ENCODE results near the gene WDR90.

WDR90 gene

DNA sequence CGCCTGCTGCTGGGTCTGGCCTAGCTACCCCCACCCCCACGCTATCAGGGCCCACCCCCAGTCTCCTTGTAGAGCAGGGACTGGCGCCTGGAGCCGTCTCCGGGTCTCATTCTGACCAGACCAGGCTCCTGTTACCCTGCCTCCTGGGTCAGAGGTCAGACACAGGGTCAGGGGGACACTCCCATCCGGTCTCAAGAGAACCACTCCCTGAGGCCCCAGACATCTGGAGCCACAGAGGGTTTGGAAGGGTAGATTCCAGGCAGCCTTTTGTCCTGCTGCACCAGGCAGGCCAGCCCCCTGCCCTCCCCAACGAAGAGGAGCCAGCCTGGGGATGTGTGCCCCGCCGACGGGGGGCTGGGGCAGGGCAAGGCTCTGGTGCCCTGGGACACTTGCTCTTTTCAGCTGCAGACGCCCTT is 19.3 kb upstream of the WDR90 start:
- CTCF ChIA-PET: no interaction called here

DNA sequence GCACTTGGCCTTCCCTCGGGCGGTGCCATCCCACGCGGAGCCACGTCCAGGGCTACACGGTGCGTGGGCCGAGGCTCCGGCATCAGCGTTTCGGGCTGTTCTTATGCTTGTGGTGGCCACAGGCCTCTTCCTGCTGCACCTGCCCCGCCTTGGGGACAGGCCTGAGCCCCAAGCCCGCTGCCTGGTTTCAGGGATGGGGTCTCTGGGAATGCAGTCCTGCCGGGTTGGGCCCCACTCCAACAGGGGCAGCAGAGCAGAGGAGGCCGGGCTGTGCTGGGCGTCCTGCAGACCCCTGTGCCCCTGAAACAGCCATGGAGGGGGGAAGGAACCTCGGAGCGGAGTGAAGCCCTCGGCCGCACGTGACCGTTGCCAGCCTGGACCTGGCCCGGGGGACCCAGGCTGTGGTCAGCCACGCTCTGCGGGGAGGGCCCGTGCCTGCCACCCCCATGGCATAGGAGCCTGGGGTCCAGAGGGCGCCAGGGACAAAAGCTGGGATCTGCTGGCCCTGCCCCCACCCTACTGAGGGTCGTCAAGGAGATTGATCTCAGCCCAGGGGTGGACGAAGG is 18.8 kb upstream of the WDR90 start:
- ChIA-PET CTCF (no interaction called here), POLR2A (no interaction called here)
- no peak for DNase-seq (ENCODE audit: extremely low spot score)
- TF ChIP-seq, protein P1, sequence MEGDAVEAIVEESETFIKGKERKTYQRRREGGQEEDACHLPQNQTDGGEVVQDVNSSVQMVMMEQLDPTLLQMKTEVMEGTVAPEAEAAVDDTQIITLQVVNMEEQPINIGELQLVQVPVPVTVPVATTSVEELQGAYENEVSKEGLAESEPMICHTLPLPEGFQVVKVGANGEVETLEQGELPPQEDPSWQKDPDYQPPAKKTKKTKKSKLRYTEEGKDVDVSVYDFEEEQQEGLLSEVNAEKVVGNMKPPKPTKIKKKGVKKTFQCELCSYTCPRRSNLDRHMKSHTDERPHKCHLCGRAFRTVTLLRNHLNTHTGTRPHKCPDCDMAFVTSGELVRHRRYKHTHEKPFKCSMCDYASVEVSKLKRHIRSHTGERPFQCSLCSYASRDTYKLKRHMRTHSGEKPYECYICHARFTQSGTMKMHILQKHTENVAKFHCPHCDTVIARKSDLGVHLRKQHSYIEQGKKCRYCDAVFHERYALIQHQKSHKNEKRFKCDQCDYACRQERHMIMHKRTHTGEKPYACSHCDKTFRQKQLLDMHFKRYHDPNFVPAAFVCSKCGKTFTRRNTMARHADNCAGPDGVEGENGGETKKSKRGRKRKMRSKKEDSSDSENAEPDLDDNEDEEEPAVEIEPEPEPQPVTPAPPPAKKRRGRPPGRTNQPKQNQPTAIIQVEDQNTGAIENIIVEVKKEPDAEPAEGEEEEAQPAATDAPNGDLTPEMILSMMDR (IDR thresholded peaks at IDR 0.05; ENCODE audit: control extremely low read depth, extremely low read depth, low read depth, missing control alignments): no peak

More for the DNA sequence above, 19.3 kb upstream of the WDR90 start:
- TF ChIP-seq, protein P1 (IDR thresholded peaks at IDR 0.05; ENCODE audit: control extremely low read depth, extremely low read depth, low read depth, missing control alignments): no peak
- POLR2A ChIA-PET: no interaction called here
- DNase-seq (ENCODE audit: extremely low spot score): no peak

DNA sequence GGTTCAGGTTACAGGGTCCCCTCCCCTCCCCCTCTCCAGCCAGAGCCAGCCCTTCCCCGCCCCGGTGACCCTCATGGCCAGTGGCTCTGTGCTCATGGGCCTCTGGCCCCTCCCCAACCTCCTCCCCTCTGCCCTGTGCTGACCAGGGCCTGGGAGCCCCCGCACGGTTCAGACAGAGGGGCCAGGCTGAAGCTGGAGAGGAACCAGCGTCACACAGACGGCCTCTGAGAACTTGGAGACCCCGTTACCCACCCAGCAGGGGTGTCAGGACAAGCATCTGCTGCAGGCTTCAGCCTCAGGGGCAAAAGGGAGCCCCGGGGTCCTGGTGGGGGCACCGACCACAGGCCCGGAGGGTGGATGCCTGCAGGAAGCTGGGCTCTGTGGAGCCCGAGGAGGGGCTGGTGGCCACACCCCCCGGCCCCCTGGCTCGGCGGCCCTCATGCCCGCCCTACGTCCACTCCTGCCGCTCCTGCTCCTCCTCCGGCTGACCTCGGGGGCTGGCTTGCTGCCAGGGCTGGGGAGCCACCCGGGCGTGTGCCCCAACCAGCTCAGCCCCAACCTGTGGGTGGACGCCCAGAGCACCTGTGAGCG is 18.3 kb upstream of the WDR90 start, which contains the start of gene WFIKKN1:
Gene WFIKKN1, plus strand, starts transcription at position 171 of the 591 bp plus-strand sequence. Its CDS starts 269 bp downstream, at position 440.
- ChIA-PET POLR2A (no interaction called here), CTCF (no interaction called here)
- TF ChIP-seq, protein P1 (IDR thresholded peaks at IDR 0.05; ENCODE audit: control extremely low read depth, extremely low read depth, low read depth, missing control alignments): no peak
- DNase-seq (ENCODE audit: extremely low spot score): no peak

DNA sequence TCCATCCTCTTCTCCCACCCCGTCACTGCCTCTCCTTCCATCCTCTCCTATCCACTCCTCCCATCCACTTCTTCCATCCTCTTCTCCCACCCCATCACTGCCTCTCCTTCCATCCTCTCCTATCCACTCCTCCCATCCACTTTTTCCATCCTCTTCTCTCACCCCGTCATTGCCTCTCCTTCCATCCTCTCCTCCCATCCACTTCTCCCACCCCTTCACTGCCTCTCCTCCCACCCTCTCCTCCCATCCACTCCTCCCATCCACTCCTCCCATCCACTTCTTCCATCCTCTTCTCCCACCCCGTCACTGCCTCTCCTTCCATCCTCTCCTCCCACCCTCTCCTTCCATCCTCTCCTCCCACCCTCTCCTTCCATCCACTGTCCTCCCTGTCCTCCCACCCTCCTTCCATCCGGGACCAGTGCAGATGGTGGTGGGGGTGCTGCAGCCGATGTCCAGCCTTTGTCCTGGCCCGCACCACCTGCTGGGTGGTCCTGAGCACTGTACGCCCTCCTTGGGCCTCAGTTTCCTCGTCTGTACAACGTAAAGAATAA is 17.3 kb upstream of the WDR90 start:
- ChIA-PET CTCF (no interaction called here), POLR2A (no interaction called here)
- TF ChIP-seq, protein P1 (IDR thresholded peaks at IDR 0.05; ENCODE audit: control extremely low read depth, extremely low read depth, low read depth, missing control alignments): no peak
- DNase-seq (ENCODE audit: extremely low spot score): no peak

DNA sequence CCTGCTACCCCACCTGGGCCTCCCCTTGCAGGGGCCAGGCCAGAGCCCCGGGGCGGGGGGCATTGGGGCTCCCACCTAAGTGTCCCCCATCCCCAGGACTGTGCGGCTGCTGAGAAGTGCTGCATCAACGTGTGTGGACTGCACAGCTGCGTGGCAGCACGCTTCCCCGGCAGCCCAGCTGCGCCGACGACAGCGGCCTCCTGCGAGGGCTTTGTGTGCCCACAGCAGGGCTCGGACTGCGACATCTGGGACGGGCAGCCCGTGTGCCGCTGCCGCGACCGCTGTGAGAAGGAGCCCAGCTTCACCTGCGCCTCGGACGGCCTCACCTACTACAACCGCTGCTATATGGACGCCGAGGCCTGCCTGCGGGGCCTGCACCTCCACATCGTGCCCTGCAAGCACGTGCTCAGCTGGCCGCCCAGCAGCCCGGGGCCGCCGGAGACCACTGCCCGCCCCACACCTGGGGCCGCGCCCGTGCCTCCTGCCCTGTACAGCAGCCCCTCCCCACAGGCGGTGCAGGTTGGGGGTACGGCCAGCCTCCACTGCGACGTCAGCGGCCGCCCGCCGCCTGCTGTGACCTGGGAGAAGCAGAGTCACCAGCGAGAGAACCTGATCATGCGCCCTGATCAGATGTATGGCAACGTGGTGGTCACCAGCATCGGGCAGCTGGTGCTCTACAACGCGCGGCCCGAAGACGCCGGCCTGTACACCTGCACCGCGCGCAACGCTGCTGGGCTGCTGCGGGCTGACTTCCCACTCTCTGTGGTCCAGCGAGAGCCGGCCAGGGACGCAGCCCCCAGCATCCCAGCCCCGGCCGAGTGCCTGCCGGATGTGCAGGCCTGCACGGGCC is 16.5 kb upstream of the WDR90 start:
- CTCF ChIA-PET: no interaction called here
- TF ChIP-seq, protein P1 (IDR thresholded peaks at IDR 0.05; ENCODE audit: control extremely low read depth, extremely low read depth, low read depth, missing control alignments): no peak
- DNase-seq (ENCODE audit: extremely low spot score): no peak
- POLR2A ChIA-PET: no interaction called here

DNA sequence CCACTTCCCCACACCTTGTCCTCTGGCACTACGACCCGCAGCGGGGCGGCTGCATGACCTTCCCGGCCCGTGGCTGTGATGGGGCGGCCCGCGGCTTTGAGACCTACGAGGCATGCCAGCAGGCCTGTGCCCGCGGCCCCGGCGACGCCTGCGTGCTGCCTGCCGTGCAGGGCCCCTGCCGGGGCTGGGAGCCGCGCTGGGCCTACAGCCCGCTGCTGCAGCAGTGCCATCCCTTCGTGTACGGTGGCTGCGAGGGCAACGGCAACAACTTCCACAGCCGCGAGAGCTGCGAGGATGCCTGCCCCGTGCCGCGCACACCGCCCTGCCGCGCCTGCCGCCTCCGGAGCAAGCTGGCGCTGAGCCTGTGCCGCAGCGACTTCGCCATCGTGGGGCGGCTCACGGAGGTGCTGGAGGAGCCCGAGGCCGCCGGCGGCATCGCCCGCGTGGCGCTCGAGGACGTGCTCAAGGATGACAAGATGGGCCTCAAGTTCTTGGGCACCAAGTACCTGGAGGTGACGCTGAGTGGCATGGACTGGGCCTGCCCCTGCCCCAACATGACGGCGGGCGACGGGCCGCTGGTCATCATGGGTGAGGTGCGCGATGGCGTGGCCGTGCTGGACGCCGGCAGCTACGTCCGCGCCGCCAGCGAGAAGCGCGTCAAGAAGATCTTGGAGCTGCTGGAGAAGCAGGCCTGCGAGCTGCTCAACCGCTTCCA is 15.7 kb upstream of the WDR90 start:
- POLR2A ChIA-PET: no interaction called here
- DNase-seq (ENCODE audit: extremely low spot score): no peak
- CTCF ChIA-PET: no interaction called here
- TF ChIP-seq, protein P1 (IDR thresholded peaks at IDR 0.05; ENCODE audit: control extremely low read depth, extremely low read depth, low read depth, missing control alignments): no peak
